ENCODE measurements around the gene INPP5E. TPM values are rescaled to one million over a fixed set of nuclear protein-coding genes. Genes with fewer than 3 reads are reported as not detected.
"Not testable (repeated sequence)": the region's sequence is repeated elsewhere in the genome, so short reads cannot be mapped to it uniquely, and the experiment has no call there.

Gene INPP5E
- total RNA-seq, 1 donor from 2014 or later: 35.2 TPM

GRCh38 chr9:136430588-136431234, 8.9 kb downstream of the INPP5E start:
- Mint-ChIP-seq H3K4me3 (ENCODE audit: unreplicated experiment) (no peak overlapping the region), H3K9me3 (ENCODE audit: unreplicated experiment) (peaks cover under 1% of the 10 kb centered on the region), H3K27ac (ENCODE audit: unreplicated experiment) (peak overlapping the region; percentile 80), H3K4me1 (ENCODE audit: low read depth, unreplicated experiment) (peaks cover 7% of the 10 kb centered on the region), H3K27me3 (ENCODE audit: unreplicated experiment) (peaks cover 4% of the 10 kb centered on the region), H3K36me3 (ENCODE audit: unreplicated experiment) (no peaks in the 10 kb centered on the region)
- DNase-seq: no peak
- TF ChIP-seq CTCF (IDR thresholded peaks at IDR 0.05; ENCODE audit: partially characterized antibody, unreplicated experiment): no peak

GRCh38 chr9:136429683-136430491, 9.8 kb downstream of the INPP5E start:
- H3K27ac Mint-ChIP-seq (ENCODE audit: unreplicated experiment): peak overlapping the region; percentile 84
- no peak for TF ChIP-seq CTCF (IDR thresholded peaks at IDR 0.05; ENCODE audit: partially characterized antibody, unreplicated experiment)
- no peak overlapping the region for H3K4me3 Mint-ChIP-seq (ENCODE audit: unreplicated experiment)
- H3K9me3 Mint-ChIP-seq (ENCODE audit: unreplicated experiment): no peaks in the 10 kb centered on the region
- no peak for DNase-seq
- peaks cover 3% of the 10 kb centered on the region for H3K27me3 Mint-ChIP-seq (ENCODE audit: unreplicated experiment)
- peaks cover 7% of the 10 kb centered on the region for H3K4me1 Mint-ChIP-seq (ENCODE audit: low read depth, unreplicated experiment)
- no peaks in the 10 kb centered on the region for H3K36me3 Mint-ChIP-seq (ENCODE audit: unreplicated experiment)

GRCh38 chr9:136429075-136429628, 10.5 kb downstream of the INPP5E start:
- Mint-ChIP-seq H3K36me3 (ENCODE audit: unreplicated experiment) (no peaks in the 10 kb centered on the region), H3K4me1 (ENCODE audit: low read depth, unreplicated experiment) (peaks cover 7% of the 10 kb centered on the region), H3K9me3 (ENCODE audit: unreplicated experiment) (no peaks in the 10 kb centered on the region), H3K27ac (ENCODE audit: unreplicated experiment) (peak overlapping the region; percentile 84), H3K4me3 (ENCODE audit: unreplicated experiment) (no peak overlapping the region), H3K27me3 (ENCODE audit: unreplicated experiment) (peaks cover 3% of the 10 kb centered on the region)
- no peak for DNase-seq
- TF ChIP-seq CTCF (IDR thresholded peaks at IDR 0.05; ENCODE audit: partially characterized antibody, unreplicated experiment): no peak

- Mint-ChIP-seq H3K27ac (ENCODE audit: unreplicated experiment) (no peak overlapping the region), H3K36me3 (ENCODE audit: unreplicated experiment) (no peaks in the 10 kb centered on the region), H3K9me3 (ENCODE audit: unreplicated experiment) (no peaks in the 10 kb centered on the region), H3K27me3 (ENCODE audit: unreplicated experiment) (peaks cover 3% of the 10 kb centered on the region), H3K4me3 (ENCODE audit: unreplicated experiment) (no peak overlapping the region), H3K4me1 (ENCODE audit: low read depth, unreplicated experiment) (peaks cover 7% of the 10 kb centered on the region)
- TF ChIP-seq CTCF (IDR thresholded peaks at IDR 0.05; ENCODE audit: partially characterized antibody, unreplicated experiment): no peak
- no peak for DNase-seq
Measured at GRCh38 chr9:136426787-136427186, 12.9 kb downstream of the INPP5E start.

GRCh38 chr9:136425367-136425766, 14.3 kb downstream of the INPP5E start:
- not testable (repeated sequence) for H3K4me1 Mint-ChIP-seq (ENCODE audit: low read depth, unreplicated experiment); DNase-seq; H3K27me3 Mint-ChIP-seq (ENCODE audit: unreplicated experiment); H3K36me3 Mint-ChIP-seq (ENCODE audit: unreplicated experiment); H3K27ac Mint-ChIP-seq (ENCODE audit: unreplicated experiment); H3K9me3 Mint-ChIP-seq (ENCODE audit: unreplicated experiment); H3K4me3 Mint-ChIP-seq (ENCODE audit: unreplicated experiment)
